ENCODE results near the gene NOL6. TPM values are rescaled to one million over a fixed set of nuclear protein-coding genes. Genes with fewer than 3 reads are reported as not detected.

NOL6 gene
- total RNA-seq, 3 donors from 2014 or later: 18.8 to 20.2 (median 18.8) TPM

DNA sequence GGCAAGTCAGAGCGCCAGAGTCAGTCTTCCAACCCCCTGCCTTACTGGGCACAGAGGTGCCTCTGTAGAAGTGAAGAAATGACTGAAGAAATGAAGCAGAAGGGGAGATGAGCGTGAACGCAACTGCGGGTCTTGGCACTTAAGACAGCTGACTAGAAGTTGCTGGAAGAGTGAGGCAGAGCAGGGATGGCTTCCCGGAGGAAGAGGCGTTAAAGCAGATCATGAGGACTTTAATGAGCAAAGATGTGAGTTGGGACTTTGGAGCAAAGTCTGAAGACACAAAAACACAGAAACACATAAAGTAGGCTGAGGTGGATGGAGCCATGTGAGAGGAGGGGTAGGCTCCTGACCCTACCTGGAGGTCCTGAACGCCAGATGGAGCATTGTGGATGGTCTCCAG, 33.5 kb downstream of the NOL6 start:
- TF ChIP-seq, protein P1, sequence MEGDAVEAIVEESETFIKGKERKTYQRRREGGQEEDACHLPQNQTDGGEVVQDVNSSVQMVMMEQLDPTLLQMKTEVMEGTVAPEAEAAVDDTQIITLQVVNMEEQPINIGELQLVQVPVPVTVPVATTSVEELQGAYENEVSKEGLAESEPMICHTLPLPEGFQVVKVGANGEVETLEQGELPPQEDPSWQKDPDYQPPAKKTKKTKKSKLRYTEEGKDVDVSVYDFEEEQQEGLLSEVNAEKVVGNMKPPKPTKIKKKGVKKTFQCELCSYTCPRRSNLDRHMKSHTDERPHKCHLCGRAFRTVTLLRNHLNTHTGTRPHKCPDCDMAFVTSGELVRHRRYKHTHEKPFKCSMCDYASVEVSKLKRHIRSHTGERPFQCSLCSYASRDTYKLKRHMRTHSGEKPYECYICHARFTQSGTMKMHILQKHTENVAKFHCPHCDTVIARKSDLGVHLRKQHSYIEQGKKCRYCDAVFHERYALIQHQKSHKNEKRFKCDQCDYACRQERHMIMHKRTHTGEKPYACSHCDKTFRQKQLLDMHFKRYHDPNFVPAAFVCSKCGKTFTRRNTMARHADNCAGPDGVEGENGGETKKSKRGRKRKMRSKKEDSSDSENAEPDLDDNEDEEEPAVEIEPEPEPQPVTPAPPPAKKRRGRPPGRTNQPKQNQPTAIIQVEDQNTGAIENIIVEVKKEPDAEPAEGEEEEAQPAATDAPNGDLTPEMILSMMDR (IDR thresholded peaks at IDR 0.05): no peak
- Histone ChIP-seq H3K9me3 (no peaks in the 10 kb centered on the region), H3K4me1 (ENCODE audit: low read depth) (no peaks in the 10 kb centered on the region), H3K36me3 (ENCODE audit: low read depth) (no peaks in the 10 kb centered on the region), H3K4me3 (no peak overlapping the region)
- intact Hi-C loops (cut with DNase I, micrococcal nuclease): no loop called here
- ATAC-seq: no peak
- DNase-seq: no peak

DNA sequence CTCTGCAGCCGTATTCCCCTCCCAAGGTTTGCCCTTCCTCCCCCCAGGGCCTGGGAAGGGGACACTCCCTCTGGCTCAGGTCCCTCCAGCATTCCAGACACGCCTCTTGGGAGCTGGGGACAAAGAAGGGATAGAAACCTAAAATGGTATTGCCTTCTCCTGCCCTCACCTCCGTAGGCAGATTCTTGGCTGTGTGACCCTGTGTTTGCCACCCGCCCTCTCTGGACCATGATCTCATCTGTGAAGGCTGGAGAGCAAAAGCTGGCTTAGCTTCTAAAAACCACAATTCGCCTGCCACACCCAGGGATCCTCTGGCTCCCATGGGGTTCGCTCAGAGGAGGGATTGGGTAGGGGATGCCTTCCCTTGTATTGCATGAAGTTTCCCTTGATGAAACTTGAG, 34.0 kb downstream of the NOL6 start:
- ATAC-seq (peak; percentile 19), DNase-seq (no peak)
- Histone ChIP-seq H3K9me3 (no peaks in the 10 kb centered on the region), H3K4me3 (no peak overlapping the region), H3K36me3 (ENCODE audit: low read depth) (no peaks in the 10 kb centered on the region), H3K4me1 (ENCODE audit: low read depth) (no peaks in the 10 kb centered on the region)
- intact Hi-C loops (cut with DNase I, micrococcal nuclease): no loop called here
- TF ChIP-seq, protein P1 (IDR thresholded peaks at IDR 0.05): no peak

DNA sequence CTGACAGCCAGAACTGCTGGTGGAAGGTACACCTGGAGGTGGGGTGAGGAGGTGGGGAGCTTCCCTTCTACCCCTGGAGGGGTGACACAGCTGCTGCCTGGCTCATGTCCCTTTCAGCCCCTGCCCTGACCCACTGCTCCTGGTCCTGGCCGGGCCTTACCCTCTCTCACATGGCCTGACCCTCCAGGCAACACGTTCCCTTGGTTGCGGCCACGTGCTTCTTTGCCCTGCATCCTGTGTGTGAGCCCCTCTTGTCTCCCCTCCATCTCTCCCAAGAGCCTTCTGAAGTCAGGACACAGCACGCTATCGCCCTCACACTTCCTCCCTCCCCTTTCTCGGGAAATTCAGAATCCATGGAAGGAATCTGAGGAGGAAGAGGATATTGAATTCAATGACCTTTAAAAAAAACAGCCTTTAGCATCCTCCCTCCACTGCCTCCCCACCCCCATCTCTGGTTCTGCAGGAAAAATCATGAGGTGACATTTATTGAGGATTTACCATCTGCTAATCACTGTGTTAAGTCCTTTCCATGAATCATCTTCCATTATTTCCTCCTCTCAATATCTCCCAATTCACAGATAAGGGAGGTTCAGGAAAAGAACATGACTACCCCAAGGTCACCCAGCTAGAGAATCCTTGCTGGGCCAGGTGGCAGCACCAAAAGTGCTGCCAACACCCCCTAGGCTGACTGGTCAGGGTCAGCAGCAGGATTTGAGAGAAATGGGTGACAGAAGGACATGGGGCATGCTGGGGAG, 34.6 kb downstream of the NOL6 start:
- no peaks in the 10 kb centered on the region for H3K36me3 ChIP-seq (ENCODE audit: low read depth)
- no peaks in the 10 kb centered on the region for H3K9me3 ChIP-seq
- DNase-seq: no peak
- no peak overlapping the region for H3K4me3 ChIP-seq
- no peaks in the 10 kb centered on the region for H3K4me1 ChIP-seq (ENCODE audit: low read depth)
- intact Hi-C loops (cut with DNase I, micrococcal nuclease): no loop called here
- no peak for ATAC-seq
- TF ChIP-seq, protein P1 (IDR thresholded peaks at IDR 0.05): no peak

DNA sequence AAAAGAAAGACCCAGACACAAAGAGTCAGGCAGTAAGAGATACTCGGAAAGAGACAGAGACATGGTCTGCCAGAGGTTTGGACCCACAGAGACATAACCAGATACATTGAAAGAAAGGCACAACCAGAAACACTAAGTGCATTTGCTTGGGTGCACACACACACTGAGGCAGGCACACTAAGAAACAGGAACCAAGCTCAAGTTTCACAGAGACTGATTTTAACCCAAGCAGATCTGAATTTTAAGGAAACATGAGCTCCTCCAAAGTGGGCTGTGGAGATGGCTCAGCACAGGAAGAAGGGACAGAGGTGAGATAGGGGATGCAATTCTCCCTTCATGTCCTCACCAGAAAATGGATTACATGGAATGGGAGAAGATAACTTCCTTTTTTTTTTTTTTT, 35.8 kb downstream of the NOL6 start:
- intact Hi-C loops (cut with DNase I, micrococcal nuclease): no loop called here
- no peak for ATAC-seq
- no peaks in the 10 kb centered on the region for H3K4me1 ChIP-seq (ENCODE audit: low read depth)
- H3K36me3 ChIP-seq (ENCODE audit: low read depth): no peaks in the 10 kb centered on the region
- H3K4me3 ChIP-seq: no peak overlapping the region
- H3K9me3 ChIP-seq: no peaks in the 10 kb centered on the region
- TF ChIP-seq, protein P1 (IDR thresholded peaks at IDR 0.05): no peak
- DNase-seq: no peak

DNA sequence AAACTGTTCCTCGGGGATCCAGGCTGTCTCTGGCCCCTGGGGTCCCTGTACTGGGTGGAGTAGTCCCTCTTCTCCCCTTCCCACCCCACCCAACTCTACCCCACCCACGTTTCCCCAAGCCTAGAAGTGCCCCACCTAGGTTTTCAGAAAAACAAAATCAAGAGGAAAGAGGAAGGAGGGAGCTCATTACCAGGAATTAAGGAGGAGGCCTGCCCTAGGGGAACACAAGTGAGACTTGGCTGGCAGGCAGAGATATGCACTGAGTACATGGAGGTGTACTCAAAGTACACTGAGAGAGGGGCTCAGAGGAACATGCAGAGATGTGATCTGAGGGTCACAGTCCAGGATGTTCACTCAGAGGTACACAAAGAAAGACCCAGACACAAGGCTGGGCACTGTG, 36.5 kb downstream of the NOL6 start:
- H3K4me3 ChIP-seq: no peak overlapping the region
- TF ChIP-seq, protein P1 (IDR thresholded peaks at IDR 0.05): no peak
- no peaks in the 10 kb centered on the region for H3K4me1 ChIP-seq (ENCODE audit: low read depth)
- no peaks in the 10 kb centered on the region for H3K9me3 ChIP-seq
- DNase-seq (no peak), ATAC-seq (no peak)
- H3K36me3 ChIP-seq (ENCODE audit: low read depth): no peaks in the 10 kb centered on the region
- intact Hi-C loops (cut with DNase I, micrococcal nuclease): no loop called here
